Upper lobe of left lung (tissue), 6 donors: ENCODE results near the gene MAGEL2. TPM values are rescaled to one million over a fixed set of nuclear protein-coding genes. Genes with fewer than 3 reads are reported as not detected.
A peak's percentile ranks its signal among the peaks of the same experiment; 100 is the strongest.

Source experiments
- ATAC-seq, 2 donors: fragments of 200-7000 bp; cut with Tn5 transposase; one replicate each; pipeline ENCODE4 v1.9.1; 2022; ENCODE audit warnings: mild to moderate bottlenecking in 2 of 2, moderate library complexity in 2 of 2; ENCODE audit not compliant: low FRiP score in 2 of 2
- DNase-seq, 2 donors: peaks; one replicate each; pipeline ENCODE4 v3.0.0-alpha.2; 2019 to 2020
- H3K27ac ChIP-seq, 4 donors: fragments of 200-600 bp; sonication (generic); one replicate each; pipeline ENCODE4 v1.5.1; 2016 to 2019
- H3K27me3 ChIP-seq, 4 donors: fragments of 200-600 bp; sonication (generic); one replicate each; pipeline ENCODE4 v1.5.1; 2017 to 2019
- H3K36me3 ChIP-seq, 4 donors: fragments of 200-600 bp; sonication (generic); one replicate each; pipeline ENCODE4 v1.5.1; 2016 to 2019
- H3K4me1 ChIP-seq, 4 donors: fragments of 200-600 bp; sonication (generic); one replicate each; pipeline ENCODE4 v1.5.1; 2018 to 2019
- H3K4me3 ChIP-seq, 4 donors: fragments of 200-600 bp; sonication (generic); one replicate each; pipeline ENCODE4 v1.5.1; 2017 to 2019; ENCODE audit warnings: mild to moderate bottlenecking in 2 of 4, moderate library complexity in 1 of 4
- H3K9me3 ChIP-seq, 4 donors: fragments of 200-600 bp; sonication (generic); one replicate each; pipeline ENCODE4 v1.5.1; 2018 to 2019
- CTCF ChIP-seq, 6 experiments: fragments of 450-650 bp in 4 of 6; fragments of 200-600 bp in 2 of 6; sonication (generic) in 2 of 6; IDR thresholded peaks; one replicate each; pipeline ENCODE4 v1.5.1; 2016 to 2019; ENCODE audit warnings: antibody characterized with exemption in 6 of 6
- EP300 ChIP-seq, 4 donors: sonication (generic); formaldehyde crosslinking; IDR thresholded peaks; one replicate each; pipeline ENCODE4 v1.5.1; 2017; ENCODE audit warnings: antibody characterized with exemption in 4 of 4, control low read depth in 2 of 4
- POLR2A ChIP-seq, 4 donors: fragments of 450-650 bp; IDR thresholded peaks; one replicate each; pipeline ENCODE4 v1.5.1; 2016 to 2017; ENCODE audit warnings: antibody characterized with exemption in 4 of 4, mild to moderate bottlenecking in 2 of 4
- POLR2AphosphoS5 ChIP-seq, 2 donors: sonication (generic); formaldehyde crosslinking; IDR thresholded peaks; one replicate each; pipeline ENCODE4 v1.5.1; 2017; ENCODE audit warnings: antibody characterized with exemption in 2 of 2
- WGBS, 2 donors: methylation state at CpG; one replicate each; pipeline ENCODE4 v1.1.5; 2017 to 2018; 5-methylcytosine and 5-hydroxymethylcytosine counted together
- total RNA-seq, 6 donors: library from RNA; depleted of rRNA in 4 of 6; stranded (reverse); fragments of >200 nt in 4 of 6; gene quantifications; one replicate each; pipeline versions ENCODE4 v1.1.0 to v1.2.1, GENCODE V29; 2016 to 2021
- donor health status: DM: no; HTN: no; CAD: no; lungs with moderate emphysema.
- donor health status: DM: no; HTN: yes; CAD: no; lungs with severe emphysema.

Gene MAGEL2
- total RNA-seq, 6 donors from 2014 or later, result 0.14 to 0.24 TPM; not detected in 4

DNA sequence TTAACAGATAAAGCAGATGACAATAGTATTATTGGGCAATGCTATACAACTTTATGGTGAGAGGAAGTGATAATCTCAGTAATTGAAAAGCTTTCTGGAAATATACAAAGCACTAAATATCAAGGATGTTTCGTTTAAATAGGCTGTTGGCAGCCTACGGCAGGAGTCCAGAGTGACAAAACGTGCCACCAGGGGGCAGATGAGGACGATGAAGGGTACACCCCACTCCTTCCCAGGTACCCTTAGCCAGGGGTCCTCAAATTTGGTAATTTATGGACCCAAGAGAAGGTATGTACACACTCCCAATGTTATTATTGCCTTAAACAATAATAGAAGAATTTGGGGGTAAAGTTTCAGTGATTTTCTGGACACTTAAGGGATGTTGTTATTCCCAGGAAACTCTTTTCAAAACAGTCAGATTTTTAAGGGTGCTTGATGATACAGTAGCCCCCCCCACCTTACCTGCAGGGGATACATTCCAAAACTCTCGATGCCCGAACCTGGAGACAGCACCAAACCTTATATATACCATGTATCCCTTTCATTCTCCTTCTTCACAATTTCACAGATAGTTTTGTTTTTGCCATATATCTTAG lies 1.4 kb upstream of the MAGEL2 start:
- H3K27ac ChIP-seq, result no peak overlapping the region
- H3K9me3 ChIP-seq, result no peaks in the 10 kb centered on the region
- peaks cover 0 to 7% (median 0%) of the 10 kb centered on the region in 4 donors for H3K27me3 ChIP-seq
- ATAC-seq, result no peak
- no peaks in the 10 kb centered on the region for H3K36me3 ChIP-seq
- DNase-seq, result no peak
- WGBS, 2 donors, result 24 to 26% methylated on average over 6 of the region's 6 CpGs
- H3K4me1 ChIP-seq, result no peaks in the 10 kb centered on the region
- H3K4me3 ChIP-seq, result no peak overlapping the region
- TF ChIP-seq CTCF (IDR thresholded peaks at IDR 0.05), result peak in 4 of 6 experiments; percentile 21 to 52 (median 34)
- TF ChIP-seq POLR2A (IDR thresholded peaks at IDR 0.05), result no peak

DNA sequence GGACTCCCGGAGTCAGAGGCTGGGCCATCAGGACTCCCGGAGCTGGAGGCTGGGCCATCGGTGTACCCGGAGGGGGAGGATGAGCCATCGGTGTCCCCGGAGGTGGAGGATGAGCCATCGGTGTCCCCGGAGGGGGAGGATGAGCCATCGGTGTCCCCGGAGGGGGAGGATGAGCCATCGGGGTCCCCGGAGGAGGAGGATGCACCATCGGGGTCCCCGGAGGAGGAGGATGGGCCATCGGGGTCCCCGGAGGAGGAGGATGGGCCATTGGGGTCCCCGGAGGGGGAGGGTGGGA lies 719 bp downstream of the MAGEL2 start:
- DNase-seq, result peak in 1 of 2 donors; percentile 67
- WGBS, 2 donors, result 67 to 79% methylated on average over 15 to 17 of the region's 17 CpGs
- peak overlapping the region in 1 of 4 donors; percentile 33 for H3K4me3 ChIP-seq
- peaks cover 0 to 7% (median 0%) of the 10 kb centered on the region in 4 donors for H3K27me3 ChIP-seq
- TF ChIP-seq POLR2AphosphoS5 (IDR thresholded peaks at IDR 0.05) (no peak), CTCF (IDR thresholded peaks at IDR 0.05) (no peak), EP300 (IDR thresholded peaks at IDR 0.05) (no peak), POLR2A (IDR thresholded peaks at IDR 0.05) (no peak)
- ATAC-seq, result no peak
- H3K9me3 ChIP-seq, result no peaks in the 10 kb centered on the region
- H3K36me3 ChIP-seq, result no peaks in the 10 kb centered on the region
- H3K4me1 ChIP-seq, result no peaks in the 10 kb centered on the region
- no peak overlapping the region for H3K27ac ChIP-seq

GRCh38 chr15:23646165-23647000 lies 1.3 kb downstream of the MAGEL2 start:
- Histone ChIP-seq H3K27ac (no peak overlapping the region), H3K4me3 (no peak overlapping the region), H3K4me1 (no peaks in the 10 kb centered on the region), H3K36me3 (no peaks in the 10 kb centered on the region), H3K9me3 (no peaks in the 10 kb centered on the region), H3K27me3 (peaks cover 0 to 7% (median 0%) of the 10 kb centered on the region in 4 donors)
- TF ChIP-seq EP300 (IDR thresholded peaks at IDR 0.05) (no peak), POLR2A (IDR thresholded peaks at IDR 0.05) (no peak), POLR2AphosphoS5 (IDR thresholded peaks at IDR 0.05) (no peak)
- DNase-seq (peak in 1 of 2 donors; percentile 80), ATAC-seq (no peak)
- WGBS, 2 donors, result 97 to 99% methylated on average over 25 to 37 of the region's 51 CpGs

GRCh38 chr15:23645371-23646164 lies 2.1 kb downstream of the MAGEL2 start:
- Histone ChIP-seq H3K27me3 (peaks cover 0 to 7% (median 0%) of the 10 kb centered on the region in 4 donors), H3K4me3 (no peak overlapping the region), H3K9me3 (no peaks in the 10 kb centered on the region), H3K27ac (no peak overlapping the region), H3K4me1 (no peaks in the 10 kb centered on the region), H3K36me3 (no peaks in the 10 kb centered on the region)
- ATAC-seq, result no peak
- peak in 1 of 2 donors; percentile 74 for DNase-seq
- WGBS, 2 donors, result 87 to 95% methylated on average over 25 to 40 of the region's 40 CpGs
- no peak for TF ChIP-seq EP300 (IDR thresholded peaks at IDR 0.05)
- TF ChIP-seq CTCF (IDR thresholded peaks at IDR 0.05), result no peak
- TF ChIP-seq POLR2AphosphoS5 (IDR thresholded peaks at IDR 0.05), result no peak
- no peak for TF ChIP-seq POLR2A (IDR thresholded peaks at IDR 0.05)

DNA sequence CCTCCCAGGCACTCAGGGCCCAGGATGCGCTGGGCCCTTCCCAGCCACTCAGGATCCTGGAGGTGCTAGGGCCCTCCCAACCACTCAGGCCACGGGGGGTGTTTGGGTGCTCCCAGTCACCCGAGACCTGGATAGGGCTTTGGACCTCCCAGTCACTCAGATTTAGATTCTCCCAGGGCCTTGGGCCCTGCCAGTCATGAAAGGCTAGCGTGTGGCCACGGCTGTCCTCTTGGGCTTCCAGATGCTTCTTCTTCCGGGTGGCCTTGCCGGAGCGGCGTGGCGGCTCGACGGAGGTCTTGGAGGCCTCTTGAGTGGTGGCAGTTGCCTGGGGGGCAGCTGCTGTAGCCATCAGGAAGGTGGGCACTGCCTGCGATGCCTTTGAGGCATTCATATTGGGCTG lies 2.8 kb downstream of the MAGEL2 start:
- no peak for TF ChIP-seq POLR2A (IDR thresholded peaks at IDR 0.05)
- TF ChIP-seq EP300 (IDR thresholded peaks at IDR 0.05), result no peak
- no peak for TF ChIP-seq POLR2AphosphoS5 (IDR thresholded peaks at IDR 0.05)
- TF ChIP-seq CTCF (IDR thresholded peaks at IDR 0.05), result no peak
- ATAC-seq (no peak), DNase-seq (peak in 1 of 2 donors; percentile 77)
- H3K27ac ChIP-seq, result no peak overlapping the region
- no peak overlapping the region for H3K4me3 ChIP-seq
- H3K4me1 ChIP-seq, result no peaks in the 10 kb centered on the region
- WGBS, 2 donors, result 86 to 93% methylated on average over 9 to 13 of the region's 13 CpGs
- no peaks in the 10 kb centered on the region for H3K9me3 ChIP-seq
- peaks cover 0 to 7% (median 0%) of the 10 kb centered on the region in 4 donors for H3K27me3 ChIP-seq
- no peaks in the 10 kb centered on the region for H3K36me3 ChIP-seq
